Stimulated activated CD4-positive, alpha-beta T cell treated with anti-CD3 and anti-CD28 coated beads, Interleukin-2, amount 100 ng/mL, for 4 hours (primary cell): ENCODE measurements around the gene VAV2.
"Not testable (repeated sequence)": the region's sequence is repeated elsewhere in the genome, so short reads cannot be mapped to it uniquely, and the experiment has no call there.

Experiments used
- DNase-seq: peaks from one replicate; pipeline ENCODE4 v3.0.0-alpha.2; 2020; ENCODE audit warnings: low read depth

The VAV2 gene

GRCh38 chr9:133766234-133766633, 225.9 kb downstream of the VAV2 start:
- not testable (repeated sequence) for DNase-seq

GRCh38 chr9:133763272-133764183, 228.6 kb downstream of the VAV2 start:
- DNase-seq = no peak

- DNase-seq = no peak
These were observed 229.4 kb downstream of the VAV2 start for GRCh38 chr9:133762488-133763271.

- no peak for DNase-seq
These were observed 230.4 kb downstream of the VAV2 start for GRCh38 chr9:133761641-133762248.

GRCh38 chr9:133760713-133761290, 231.3 kb downstream of the VAV2 start:
- DNase-seq = no peak

- no peak for DNase-seq
These were observed 232.2 kb downstream of the VAV2 start for GRCh38 chr9:133759946-133760345.

GRCh38 chr9:133759146-133759900, 232.8 kb downstream of the VAV2 start:
- DNase-seq = no peak

- DNase-seq = no peak
These were observed 233.9 kb downstream of the VAV2 start for GRCh38 chr9:133758228-133758627.

- no peak for DNase-seq
These were observed 237.4 kb downstream of the VAV2 start for GRCh38 chr9:133754688-133755227.

- DNase-seq = no peak
These were observed 237.9 kb downstream of the VAV2 start for GRCh38 chr9:133754187-133754586.

- DNase-seq = no peak
These were observed 239.2 kb downstream of the VAV2 start for GRCh38 chr9:133752739-133753446.

- DNase-seq = no peak
These were observed 241.0 kb downstream of the VAV2 start for GRCh38 chr9:133750982-133751649.

- DNase-seq = no peak
These were observed 244.8 kb downstream of the VAV2 start for GRCh38 chr9:133747309-133747708.

GRCh38 chr9:133744528-133744927, 247.6 kb downstream of the VAV2 start:
- not testable (repeated sequence) for DNase-seq

- peak; percentile 59 for DNase-seq
These were observed 249.2 kb downstream of the VAV2 start for GRCh38 chr9:133742849-133743444.

GRCh38 chr9:133742251-133742650, 249.9 kb downstream of the VAV2 start:
- DNase-seq = no peak

GRCh38 chr9:133741716-133742115, 250.4 kb downstream of the VAV2 start:
- no peak for DNase-seq

- no peak for DNase-seq
These were observed 251.2 kb downstream of the VAV2 start for GRCh38 chr9:133740911-133741310.
